Central memory CD8-positive, alpha-beta T cell (primary cell): Measurements from ENCODE around the gene CABP4.

Source experiments
- ATAC-seq: fragments of 150-1000 bp; cut with Tn5 transposase; replicated peaks from 2 replicates; pipeline ENCODE4 v1.10.0; 2022; ENCODE audit warnings: mild to moderate bottlenecking, moderate FRiP score, moderate number of reproducible peaks; ENCODE audit not compliant: poor library complexity, severe bottlenecking; ENCODE audit errors: extremely low read depth
- DNase-seq, 2 donors: peaks; one replicate each; pipeline ENCODE4 v3.0.0; 2021; ENCODE audit warnings: low spot score in 2 of 2
- H3K27ac Mint-ChIP-seq: one replicate; pipeline ENCODE4 v1.8.0; 2022; ENCODE audit warnings: low read depth, mild to moderate bottlenecking, moderate library complexity, mixed read lengths
- H3K27me3 Mint-ChIP-seq: one replicate; pipeline ENCODE4 v1.8.0; 2022; ENCODE audit warnings: mixed read lengths
- H3K36me3 Mint-ChIP-seq: one replicate; pipeline ENCODE4 v1.8.0; 2022; ENCODE audit warnings: mild to moderate bottlenecking, moderate library complexity, mixed read lengths; ENCODE audit not compliant: insufficient read depth
- H3K4me1 Mint-ChIP-seq: one replicate; pipeline ENCODE4 v1.8.0; 2022; ENCODE audit warnings: mixed read lengths
- H3K4me3 Mint-ChIP-seq: one replicate; pipeline ENCODE4 v1.8.0; 2022; ENCODE audit warnings: mild to moderate bottlenecking, moderate library complexity, mixed read lengths
- H3K9me3 Mint-ChIP-seq: one replicate; pipeline ENCODE4 v1.8.0; 2022; ENCODE audit warnings: mixed read lengths

CABP4 gene

DNA sequence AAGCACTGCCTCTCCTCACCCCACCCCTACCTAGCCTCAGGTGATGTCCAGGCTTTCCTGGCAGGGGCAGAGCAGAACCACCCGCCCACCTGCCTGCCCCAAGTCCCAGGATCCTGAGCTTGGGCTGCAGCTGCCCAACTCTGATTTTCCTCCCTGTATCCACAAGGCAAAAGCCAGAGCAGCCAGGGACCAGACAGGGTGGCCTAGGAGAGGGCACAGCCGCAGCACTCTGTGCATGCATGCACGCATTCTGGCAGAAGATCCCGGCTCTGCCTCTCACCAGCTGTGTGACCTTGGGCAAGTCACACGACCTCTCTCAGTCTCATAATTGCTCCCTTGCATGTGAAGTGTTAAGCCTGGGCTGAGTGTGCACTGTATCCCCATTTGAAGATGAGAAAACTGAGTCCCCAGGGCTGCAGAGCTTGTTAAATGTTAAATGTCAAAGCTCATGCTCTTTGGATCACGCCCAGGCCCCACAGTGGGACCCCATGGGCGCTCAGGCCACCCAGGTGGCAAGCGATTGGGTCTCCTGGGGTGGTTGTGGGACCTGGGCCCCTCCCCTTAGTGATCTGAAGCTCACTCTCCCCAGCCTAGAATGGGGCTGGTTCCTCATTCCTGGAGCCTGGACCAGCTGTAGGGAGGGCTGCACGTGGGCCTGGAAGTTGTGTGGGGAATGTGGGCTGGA lies 42.5 kb upstream of the CABP4 start:
- DNase-seq = no peak
- H3K27me3 Mint-ChIP-seq = no peaks in the 10 kb centered on the region
- peaks cover 19% of the 10 kb centered on the region for H3K36me3 Mint-ChIP-seq
- H3K4me1 Mint-ChIP-seq = peaks cover 78% of the 10 kb centered on the region
- H3K9me3 Mint-ChIP-seq = no peaks in the 10 kb centered on the region
- H3K4me3 Mint-ChIP-seq = peak overlapping the region; percentile 87
- ATAC-seq = no peak
- H3K27ac Mint-ChIP-seq = no peak overlapping the region

DNA sequence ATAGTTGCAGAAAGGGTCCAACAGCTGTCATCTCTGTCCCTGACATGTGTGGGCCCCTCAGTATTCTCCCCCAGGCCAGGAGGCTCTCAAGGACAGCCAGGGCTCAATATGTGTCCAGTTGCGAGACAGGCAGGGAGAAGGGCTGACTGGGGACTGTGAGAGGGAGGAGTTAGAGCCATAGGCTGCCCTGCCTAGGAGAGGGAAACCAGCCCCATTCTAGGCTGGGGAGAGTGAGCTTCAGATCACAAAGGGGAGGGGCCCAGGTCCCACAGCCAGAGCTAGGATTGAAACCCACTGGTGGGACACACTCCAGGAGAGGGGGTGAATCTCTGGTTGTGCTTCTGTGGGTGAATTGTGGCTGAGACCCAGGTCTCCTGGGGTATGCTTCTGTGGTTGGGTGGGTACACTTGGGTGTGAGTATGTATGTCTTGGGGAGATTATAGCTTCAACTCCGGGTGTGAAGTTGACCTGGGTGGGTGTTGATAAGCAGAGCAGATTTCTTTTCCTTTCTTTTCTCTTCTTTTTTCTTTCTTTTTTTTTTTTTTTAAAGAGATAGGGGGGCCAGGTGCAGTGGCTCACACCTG lies 41.8 kb upstream of the CABP4 start:
- H3K9me3 Mint-ChIP-seq = no peaks in the 10 kb centered on the region
- H3K27ac Mint-ChIP-seq = no peak overlapping the region
- peaks cover 13% of the 10 kb centered on the region for H3K36me3 Mint-ChIP-seq
- no peaks in the 10 kb centered on the region for H3K27me3 Mint-ChIP-seq
- DNase-seq (no peak), ATAC-seq (no peak)
- peaks cover 78% of the 10 kb centered on the region for H3K4me1 Mint-ChIP-seq
- peak overlapping the region; percentile 50 for H3K4me3 Mint-ChIP-seq

DNA sequence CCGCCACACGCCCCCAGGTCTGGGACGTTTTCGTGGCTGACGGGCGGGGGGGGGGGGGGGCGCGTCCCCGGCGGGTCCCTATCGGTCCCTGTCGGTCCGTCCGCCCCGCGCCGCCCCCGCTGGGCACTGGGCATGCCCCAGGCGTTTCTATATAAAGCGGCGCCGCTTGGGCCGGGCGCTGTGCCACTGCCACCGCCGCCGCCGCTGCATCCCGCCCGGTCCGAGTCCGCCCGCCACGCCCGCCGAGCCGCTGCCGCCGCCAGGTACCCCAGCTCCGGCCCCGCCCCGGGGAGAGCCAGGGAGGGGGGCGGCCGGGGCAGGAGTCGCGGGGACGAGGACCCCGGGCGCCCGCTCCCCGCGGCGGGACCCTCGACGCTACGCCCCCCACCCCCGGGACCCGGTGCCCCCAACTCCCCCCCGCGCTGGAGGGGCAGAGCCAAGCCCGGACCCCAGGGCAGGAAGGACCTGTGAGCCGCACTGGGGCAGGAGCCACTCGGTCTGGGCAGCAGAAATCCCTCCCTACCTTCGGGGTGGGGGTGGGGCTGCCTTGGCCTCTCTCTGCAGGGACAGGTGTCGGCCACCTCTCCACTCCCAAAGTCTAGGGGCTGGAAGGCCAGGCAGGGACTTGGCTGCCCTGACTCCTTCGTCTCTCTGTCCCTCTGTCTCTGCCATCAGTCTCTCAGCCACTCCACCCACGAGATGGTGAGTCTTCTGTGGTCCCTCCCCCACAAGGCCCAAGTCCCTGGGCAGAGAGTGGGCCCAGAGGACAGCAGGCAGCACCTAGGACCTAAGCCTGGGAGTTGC lies 39.5 kb upstream of the CABP4 start, which contains the start of gene CARNS1:
Gene CARNS1 (plus strand): TSS at position 178 of the 804 bp plus-strand sequence. CDS start 522 bp downstream, at position 700.
- Mint-ChIP-seq H3K27me3 (no peaks in the 10 kb centered on the region), H3K4me3 (peak within 1 kb of the TSS; percentile 80), H3K27ac (peak within 1 kb of the TSS; percentile 85), H3K4me1 (peaks cover 71% of the 10 kb centered on the region), H3K36me3 (peaks cover 3% of the 10 kb centered on the region), H3K9me3 (no peaks in the 10 kb centered on the region)
- DNase-seq = no peak
- no peak for ATAC-seq

DNA sequence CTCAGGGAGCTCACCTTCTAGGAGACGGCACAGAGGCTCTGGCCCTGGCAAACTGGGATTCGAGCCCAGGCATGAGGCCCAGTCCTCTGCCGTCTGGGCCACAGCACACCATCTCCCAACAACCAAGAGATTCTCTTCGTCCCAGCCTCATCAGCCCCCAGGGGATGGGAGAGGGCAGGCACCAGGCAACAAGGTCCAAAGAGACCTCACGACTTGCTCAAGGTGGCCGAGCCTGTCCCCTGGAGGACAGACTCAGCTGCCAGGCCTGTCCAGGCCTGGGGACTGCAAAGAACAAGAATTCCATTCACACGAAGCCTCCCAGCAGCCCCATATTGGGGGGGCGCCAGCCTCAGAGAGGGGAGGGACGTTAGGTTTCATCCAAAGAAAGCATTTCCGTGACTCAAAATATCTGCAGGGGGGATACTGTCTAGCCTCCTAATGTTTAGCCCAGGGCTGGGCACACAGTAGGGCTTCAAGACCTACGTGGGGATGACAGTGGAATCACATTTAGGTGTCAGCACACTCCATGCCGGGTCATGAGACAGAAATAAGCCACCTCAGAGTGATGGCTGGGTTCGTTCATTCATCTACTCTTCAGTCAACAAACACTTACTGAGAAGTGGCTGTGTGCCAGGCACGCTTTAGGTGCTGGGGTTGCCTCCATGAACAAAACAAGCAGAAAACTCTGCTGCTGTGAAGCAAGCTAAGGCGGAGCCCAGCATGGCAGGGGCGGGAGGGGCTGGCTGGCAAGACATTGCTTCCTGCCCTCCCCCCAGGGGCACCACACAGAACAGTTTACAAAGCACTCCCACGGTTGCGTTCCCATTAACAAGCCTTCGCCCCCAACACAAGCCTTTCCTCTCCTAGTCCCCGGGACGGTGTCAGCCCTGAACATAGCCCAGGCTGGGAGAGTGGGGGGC lies 38.5 kb upstream of the CABP4 start:
- peak overlapping the region; percentile 85 for H3K27ac Mint-ChIP-seq
- peak; percentile 65 for ATAC-seq

DNA sequence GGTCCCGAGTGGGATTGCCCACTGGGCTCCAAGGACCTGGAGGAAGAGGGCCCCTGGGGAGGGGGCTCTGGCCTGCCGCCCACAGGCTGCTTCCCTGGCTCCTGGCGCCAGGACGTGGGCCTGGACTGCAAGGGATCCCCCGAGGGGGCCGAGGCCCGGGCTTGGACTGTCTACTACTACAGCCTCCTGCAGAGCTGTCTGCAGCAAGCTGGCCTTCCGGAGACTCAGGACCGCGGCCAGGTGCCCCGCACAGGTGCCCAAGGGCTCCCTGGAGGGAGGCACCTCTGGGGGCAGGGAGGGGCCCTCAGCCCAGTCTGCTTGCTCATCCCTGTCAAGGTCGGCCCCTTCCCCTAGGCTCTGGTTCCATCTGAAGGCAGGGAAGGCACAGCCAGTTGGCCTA lies 37.7 kb upstream of the CABP4 start:
- Mint-ChIP-seq H3K36me3 (peaks cover 3% of the 10 kb centered on the region), H3K27ac (peak overlapping the region; percentile 85), H3K4me1 (peaks cover 59% of the 10 kb centered on the region), H3K9me3 (no peaks in the 10 kb centered on the region), H3K27me3 (no peaks in the 10 kb centered on the region), H3K4me3 (peak overlapping the region; percentile 80)
- DNase-seq = no peak
- no peak for ATAC-seq

More for the DNA sequence above, 38.5 kb upstream of the CABP4 start:
- Mint-ChIP-seq H3K4me3 (peak overlapping the region; percentile 80), H3K4me1 (peaks cover 67% of the 10 kb centered on the region), H3K27me3 (no peaks in the 10 kb centered on the region), H3K9me3 (no peaks in the 10 kb centered on the region), H3K36me3 (peaks cover 3% of the 10 kb centered on the region)
- peak; percentile 60 to 79 for DNase-seq

DNA sequence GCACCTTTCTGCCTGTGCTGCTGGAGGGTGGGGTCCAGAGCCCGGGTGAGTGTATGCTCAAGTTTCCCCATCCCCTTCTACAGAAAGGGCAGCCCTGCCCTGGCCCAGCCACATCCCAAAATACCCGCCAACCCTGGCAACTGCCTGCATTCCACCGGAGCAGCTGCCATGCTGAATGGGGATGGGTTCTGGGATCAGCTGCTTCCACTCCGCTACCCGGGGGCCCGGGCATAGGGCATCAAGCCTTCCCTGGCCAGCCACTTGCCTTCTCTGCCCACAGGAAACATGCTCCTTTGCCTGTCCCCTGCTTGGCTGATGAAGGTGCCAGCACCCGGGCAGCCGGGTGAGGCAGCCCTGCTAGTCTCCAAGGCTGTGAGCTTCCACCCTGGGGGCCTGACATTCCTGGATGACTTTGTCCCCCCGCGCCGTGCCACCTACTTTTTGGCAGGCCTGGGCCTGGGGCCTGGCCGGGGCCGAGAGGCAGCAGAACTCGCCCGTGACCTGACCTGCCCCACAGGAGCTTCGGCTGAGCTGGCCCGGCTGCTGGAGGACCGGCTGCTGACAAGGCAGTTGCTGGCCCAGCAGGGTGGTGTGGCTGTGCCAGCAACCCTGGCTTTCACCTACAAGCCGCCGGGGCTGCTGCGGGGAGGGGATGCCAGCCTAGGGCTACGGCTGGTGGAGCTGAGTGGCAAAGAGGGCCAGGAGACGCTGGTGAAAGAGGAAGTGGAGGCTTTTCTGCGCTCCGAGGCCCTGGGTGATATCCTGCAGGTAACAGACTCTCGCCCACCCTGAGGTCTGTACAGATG lies 36.5 kb upstream of the CABP4 start:
- Mint-ChIP-seq H3K27me3 (no peaks in the 10 kb centered on the region), H3K4me1 (peaks cover 54% of the 10 kb centered on the region), H3K27ac (peak overlapping the region; percentile 69), H3K9me3 (no peaks in the 10 kb centered on the region), H3K4me3 (peak overlapping the region; percentile 80), H3K36me3 (peaks cover 3% of the 10 kb centered on the region)
- ATAC-seq (no peak), DNase-seq (no peak)

DNA sequence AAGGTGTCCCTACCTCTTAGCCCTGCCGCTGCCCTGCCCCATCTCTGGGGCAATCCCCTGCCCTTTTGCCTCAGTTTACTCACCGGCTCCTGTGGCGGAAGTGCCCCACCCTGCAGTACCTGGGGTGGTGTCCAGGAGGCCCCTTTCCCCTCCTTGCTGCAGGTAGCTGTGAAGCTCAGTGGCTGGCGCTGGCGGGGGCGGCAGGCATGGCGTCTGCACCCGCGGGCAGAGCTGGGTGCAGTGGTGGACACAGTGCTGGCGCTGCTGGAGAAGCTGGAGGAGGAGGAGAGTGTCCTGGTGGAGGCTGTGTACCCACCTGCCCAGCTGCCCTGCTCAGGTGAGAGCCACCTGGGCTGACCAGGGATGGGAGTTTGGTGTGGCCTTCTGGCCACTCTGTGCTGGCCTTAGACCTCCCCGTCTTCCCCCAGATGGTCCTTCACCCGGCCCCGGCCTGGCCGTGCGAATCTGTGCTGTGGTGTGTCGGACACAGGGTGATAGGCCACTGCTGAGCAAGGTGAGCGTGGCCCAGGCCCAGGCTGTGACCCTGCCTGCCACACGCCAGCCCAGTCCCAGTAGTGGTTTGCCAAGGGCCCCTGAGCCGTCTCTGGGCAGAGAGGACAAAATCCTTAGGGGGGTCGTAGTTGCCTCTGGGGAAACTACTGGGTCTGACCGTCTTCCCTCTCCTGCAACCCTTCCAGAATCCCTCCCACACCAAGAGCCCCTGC lies 35.7 kb upstream of the CABP4 start:
- Mint-ChIP-seq H3K4me3 (peak overlapping the region; percentile 80), H3K4me1 (peaks cover 55% of the 10 kb centered on the region), H3K27me3 (no peaks in the 10 kb centered on the region), H3K9me3 (no peaks in the 10 kb centered on the region), H3K27ac (peak overlapping the region; percentile 69), H3K36me3 (peaks cover 3% of the 10 kb centered on the region)
- ATAC-seq (no peak), DNase-seq (no peak)

DNA sequence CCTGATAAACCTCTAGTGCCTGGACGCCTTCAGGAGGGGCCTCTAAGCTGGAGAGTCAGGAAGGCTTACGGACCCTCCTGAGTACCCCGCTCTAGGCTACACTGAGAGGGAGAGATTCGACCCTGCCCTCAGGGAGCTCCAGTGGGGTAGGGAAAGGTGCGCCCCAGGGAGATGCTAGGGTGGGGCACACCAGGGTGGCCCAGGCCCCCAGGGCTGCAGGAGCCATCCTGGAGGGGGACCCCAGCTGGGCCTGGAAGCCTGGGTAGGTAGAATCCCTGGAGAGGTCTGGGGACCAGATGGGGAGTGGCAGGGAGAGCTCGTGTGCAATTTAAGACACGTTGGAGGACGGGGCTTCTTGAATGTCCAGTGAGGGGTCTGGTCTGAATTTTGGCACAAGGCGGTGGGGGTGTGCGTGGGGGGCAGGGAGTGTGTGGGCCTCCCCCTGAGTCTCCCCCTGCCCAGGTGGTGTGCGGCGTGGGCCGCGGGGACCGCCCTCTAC lies 35.0 kb upstream of the CABP4 start:
- Mint-ChIP-seq H3K27ac (peak overlapping the region; percentile 86), H3K4me3 (peak overlapping the region; percentile 80), H3K36me3 (peaks cover under 1% of the 10 kb centered on the region), H3K27me3 (no peaks in the 10 kb centered on the region), H3K4me1 (peaks cover 61% of the 10 kb centered on the region), H3K9me3 (no peaks in the 10 kb centered on the region)
- DNase-seq (no peak), ATAC-seq (no peak)

DNA sequence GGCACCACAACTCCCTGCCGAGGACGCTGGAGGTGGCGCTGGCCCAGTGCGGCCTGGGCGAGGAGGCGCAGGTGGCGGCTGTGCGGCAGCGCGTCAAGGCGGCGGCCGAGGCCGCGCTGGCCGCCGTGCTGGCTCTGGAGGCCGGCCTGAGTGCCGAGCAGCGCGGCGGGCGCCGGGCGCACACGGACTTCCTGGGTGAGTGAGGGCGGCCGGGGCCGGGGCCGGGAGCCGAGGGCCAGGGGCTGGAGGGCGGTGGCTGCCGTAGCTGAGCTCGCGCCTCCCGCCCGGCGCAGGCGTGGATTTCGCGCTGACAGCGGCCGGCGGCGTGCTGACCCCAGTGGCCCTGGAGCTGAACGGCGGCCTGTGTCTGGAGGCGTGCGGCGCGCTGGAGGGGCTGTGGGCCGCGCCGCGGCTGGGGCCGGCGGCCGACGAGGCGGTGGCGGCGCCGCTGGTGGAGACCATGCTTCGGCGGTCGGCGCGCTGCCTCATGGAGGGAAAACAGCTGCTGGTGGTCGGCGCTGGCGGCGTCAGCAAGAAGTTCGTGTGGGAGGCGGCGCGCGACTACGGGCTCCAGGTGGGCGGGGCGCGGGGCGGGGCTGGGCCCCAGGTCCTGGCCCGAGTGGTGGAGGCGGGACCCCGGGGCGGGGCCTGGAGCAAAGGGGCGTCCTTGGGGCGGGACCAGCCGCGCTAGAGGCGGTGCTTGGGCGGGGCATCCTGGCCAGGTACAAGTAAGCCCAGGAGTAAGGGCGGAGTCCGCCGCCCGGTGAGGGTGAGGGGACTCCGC lies 34.3 kb upstream of the CABP4 start:
- Mint-ChIP-seq H3K27ac (peak overlapping the region; percentile 86), H3K27me3 (no peaks in the 10 kb centered on the region), H3K36me3 (peaks cover 1% of the 10 kb centered on the region), H3K4me1 (peaks cover 61% of the 10 kb centered on the region), H3K9me3 (no peaks in the 10 kb centered on the region), H3K4me3 (peak overlapping the region; percentile 80)
- ATAC-seq (peak; percentile 77), DNase-seq (peak; percentile 97 to 99)

DNA sequence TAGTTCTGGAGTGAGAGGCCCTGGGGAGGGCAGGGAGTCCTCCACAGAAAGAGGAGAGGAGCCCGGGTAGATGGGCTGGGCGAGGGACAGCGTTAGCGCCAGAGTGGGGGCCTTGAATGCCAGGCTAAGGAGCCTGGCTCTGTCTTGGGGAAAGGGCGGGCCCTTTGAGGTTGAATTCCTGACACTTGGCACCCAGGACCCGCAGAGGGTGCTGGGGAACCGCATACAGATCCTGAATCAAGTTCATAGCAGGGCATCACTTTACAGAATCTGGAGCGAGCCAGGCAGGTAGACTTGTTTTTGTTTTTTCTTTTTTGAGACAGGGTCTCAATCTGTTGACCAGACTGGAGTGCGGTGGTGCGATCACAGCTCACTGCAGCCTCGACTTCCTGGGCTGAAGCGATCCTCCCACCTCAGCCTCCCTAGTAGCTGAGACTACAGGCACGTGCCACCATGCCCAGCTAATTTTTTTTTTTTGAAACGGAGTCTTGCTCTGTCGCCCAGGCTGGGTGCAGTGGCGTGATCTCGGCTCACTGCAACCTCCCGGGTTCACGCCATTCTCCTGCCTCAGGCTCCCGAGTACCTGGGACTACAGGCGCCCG lies 33.6 kb upstream of the CABP4 start:
- H3K9me3 Mint-ChIP-seq = no peaks in the 10 kb centered on the region
- DNase-seq = no peak
- H3K27ac Mint-ChIP-seq = peak overlapping the region; percentile 86
- H3K27me3 Mint-ChIP-seq = no peaks in the 10 kb centered on the region
- ATAC-seq = no peak
- H3K36me3 Mint-ChIP-seq = peaks cover 2% of the 10 kb centered on the region
- H3K4me3 Mint-ChIP-seq = peak overlapping the region; percentile 80
- H3K4me1 Mint-ChIP-seq = peaks cover 54% of the 10 kb centered on the region
